ENCODE results near the gene ICAM3. TPM values are rescaled to one million over a fixed set of nuclear protein-coding genes. Genes with fewer than 3 reads are reported as not detected.

Gene ICAM3
- 8.2 and 8.4 TPM in 2 replicates for total RNA-seq

GRCh38 chr19:10339380-10339960 is at the start of gene ICAM3:
Gene ICAM3, minus strand, starts transcription at chr19:10339624. Its CDS starts 10 bp downstream, at chr19:10339614.

GRCh38 chr19:10380313-10381102 is 41.1 kb upstream of the ICAM3 start, which contains the start of gene TYK2:
Gene TYK2, minus strand, starts transcription at chr19:10380572. Its CDS starts 2,166 bp downstream, at chr19:10378406.

GRCh38 chr19:10332965-10333757 is 6.3 kb downstream of the ICAM3 start, which contains the start of gene RAVER1:
Gene RAVER1, minus strand, starts transcription at chr19:10333529. Its CDS starts 22 bp downstream, at chr19:10333507.

GRCh38 chr19:10315335-10316214 is 23.8 kb downstream of the ICAM3 start, which contains the start of gene FDX2:
Gene FDX2, minus strand, starts transcription at chr19:10316015. Its CDS starts 19 bp downstream, at chr19:10315996.

GRCh38 chr19:10309423-10309822 is 30.0 kb downstream of the ICAM3 start, which contains the start of gene ZGLP1:
Gene ZGLP1, minus strand, starts transcription at chr19:10309815.

GRCh38 chr19:10289836-10290356 is 49.5 kb downstream of the ICAM3 start, which contains the start of gene ICAM5:
Gene ICAM5, plus strand, starts transcription at chr19:10289952. Its CDS starts 92 bp downstream, at chr19:10290044.

GRCh38 chr19:10286803-10287737 is 52.4 kb downstream of the ICAM3 start, which contains the start of gene ICAM4:
Gene ICAM4, plus strand, starts transcription at chr19:10286955. Its CDS starts 58 bp downstream, at chr19:10287013.

Other genes with a start within 250 kb of the ICAM3 start
- 0.22 and 0.26 TPM in 2 replicates for gene ANGPTL6, start 236.9 kb downstream of the ICAM3 start, total RNA-seq
- gene PPAN, start 233.3 kb downstream of the ICAM3 start, total RNA-seq: 15.6 and 22.8 TPM in 2 replicates
- gene P2RY11, start 227.9 kb downstream of the ICAM3 start, total RNA-seq: 1.5 and 2.7 TPM in 2 replicates
- gene EIF3G, start 219.7 kb downstream of the ICAM3 start, total RNA-seq: 296 and 323 TPM in 2 replicates
- 12.1 and 14.4 TPM in 2 replicates for gene DNMT1, start 144.7 kb downstream of the ICAM3 start, total RNA-seq
- 0.43 and 0.54 TPM in 2 replicates for gene S1PR2, start 108.3 kb downstream of the ICAM3 start, total RNA-seq
- gene MRPL4, start 87.4 kb downstream of the ICAM3 start, total RNA-seq: 10.3 and 13.6 TPM in 2 replicates
- gene ICAM1, start 68.5 kb downstream of the ICAM3 start, total RNA-seq: 2.1 and 4.4 TPM in 2 replicates
- under 0.01 and 0.11 TPM in 2 replicates for gene ICAM4, start 52.7 kb downstream of the ICAM3 start, total RNA-seq
- under 0.01 TPM in 1 of 2 replicates, not detected in the other for gene ICAM5, start 49.7 kb downstream of the ICAM3 start, total RNA-seq
- gene ZGLP1, start 29.8 kb downstream of the ICAM3 start, total RNA-seq: 0.11 and 0.26 TPM in 2 replicates
- 16.0 and 16.9 TPM in 2 replicates for gene FDX2, start 23.6 kb downstream of the ICAM3 start, total RNA-seq
- gene RAVER1, start 6.1 kb downstream of the ICAM3 start, total RNA-seq: 4.8 and 6.1 TPM in 2 replicates
- 55.4 and 56.3 TPM in 2 replicates for gene TYK2, start 40.9 kb upstream of the ICAM3 start, total RNA-seq
- gene CDC37, start 63.9 kb upstream of the ICAM3 start, total RNA-seq: 240 and 243 TPM in 2 replicates
- gene PDE4A, start 80.9 kb upstream of the ICAM3 start, total RNA-seq: 1.8 and 2.2 TPM in 2 replicates
- gene KEAP1, start 163.7 kb upstream of the ICAM3 start, total RNA-seq: 78.4 and 78.9 TPM in 2 replicates
- 0.11 TPM in 1 of 2 replicates, not detected in the other for gene S1PR5, start 177.8 kb upstream of the ICAM3 start, total RNA-seq
- 5.9 and 6.0 TPM in 2 replicates for gene ATG4D, start 204.3 kb upstream of the ICAM3 start, total RNA-seq
- 5.7 and 8.4 TPM in 2 replicates for gene KRI1, start 226.4 kb upstream of the ICAM3 start, total RNA-seq
- gene CDKN2D, start 229.4 kb upstream of the ICAM3 start, total RNA-seq: 3.6 and 11.1 TPM in 2 replicates
- gene AP1M2, start 247.7 kb upstream of the ICAM3 start, total RNA-seq: under 0.01 TPM in 1 of 2 replicates, not detected in the other

All from dermis lymphatic vessel endothelial cell (primary cell).